Hippocampal formation (tissue), 2 donors: ENCODE results near the gene ATP8A1.

Experiments used
- DNase-seq, 2 donors: peaks; one replicate each; lab custom pipeline; 2025; lab: John Stamatoyannopoulos, UW

ATP8A1 gene

DNA sequence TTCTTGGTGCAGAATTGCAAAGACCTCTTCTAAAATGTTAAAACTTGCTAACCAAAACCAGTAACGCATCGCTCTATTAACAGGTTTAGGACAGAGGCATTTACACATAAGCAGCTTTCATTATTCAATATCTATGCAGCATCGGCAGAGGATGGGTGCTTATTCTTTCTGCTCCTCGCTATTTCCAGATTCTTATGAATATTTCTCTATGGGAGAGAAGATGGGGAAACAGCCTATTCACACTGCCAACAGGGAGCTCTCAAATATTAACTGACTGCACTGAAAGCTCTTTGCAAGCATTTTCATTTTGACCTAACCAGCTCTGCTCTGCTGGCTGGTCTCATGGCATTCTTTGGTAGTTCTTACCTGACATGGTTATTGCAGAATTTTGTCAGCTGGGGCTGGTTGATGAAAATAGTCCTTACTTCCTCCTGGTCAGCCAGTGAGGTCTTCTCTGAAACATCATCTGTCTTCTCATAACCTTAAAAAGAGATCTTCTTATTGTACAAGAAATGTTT, 30.2 kb downstream of the ATP8A1 start:
- no peak for DNase-seq

DNA sequence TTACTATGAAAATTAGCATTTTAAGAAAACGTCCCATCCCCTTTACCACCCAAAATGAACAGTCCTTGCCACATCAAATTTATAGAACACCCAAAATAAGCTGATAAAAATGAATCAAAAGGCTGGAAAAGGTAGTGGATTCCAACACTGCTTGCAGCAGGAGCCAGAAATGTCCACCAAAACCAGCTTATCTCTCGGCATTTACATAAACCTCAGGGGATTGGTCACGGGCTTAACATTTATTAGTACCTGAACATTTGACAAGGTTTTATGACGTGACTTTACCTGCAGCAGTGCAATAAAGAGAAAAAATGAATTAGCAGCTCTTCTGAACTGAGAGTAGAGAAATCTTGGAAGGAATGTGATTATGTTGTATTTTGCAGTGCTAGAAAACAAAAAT, 31.6 kb downstream of the ATP8A1 start:
- DNase-seq: no peak

DNA sequence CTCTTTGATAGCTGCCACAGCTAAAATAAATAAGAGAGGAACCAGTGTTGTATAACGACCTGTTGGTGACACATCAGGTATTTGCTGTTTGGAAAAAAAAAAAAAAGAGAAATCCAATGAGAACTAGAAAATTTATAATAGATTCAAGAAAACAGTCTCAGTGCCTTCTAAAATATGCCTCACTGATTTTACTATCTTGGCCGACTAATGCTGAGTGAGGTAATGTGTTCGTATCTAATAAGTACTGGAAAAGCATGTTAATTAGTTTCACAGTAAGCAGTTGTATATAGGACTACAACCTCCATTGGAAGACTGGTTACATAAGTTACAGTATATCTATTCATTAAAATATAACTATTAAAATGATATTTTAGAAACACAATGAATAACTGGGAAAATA, 32.4 kb downstream of the ATP8A1 start:
- no peak for DNase-seq

DNA sequence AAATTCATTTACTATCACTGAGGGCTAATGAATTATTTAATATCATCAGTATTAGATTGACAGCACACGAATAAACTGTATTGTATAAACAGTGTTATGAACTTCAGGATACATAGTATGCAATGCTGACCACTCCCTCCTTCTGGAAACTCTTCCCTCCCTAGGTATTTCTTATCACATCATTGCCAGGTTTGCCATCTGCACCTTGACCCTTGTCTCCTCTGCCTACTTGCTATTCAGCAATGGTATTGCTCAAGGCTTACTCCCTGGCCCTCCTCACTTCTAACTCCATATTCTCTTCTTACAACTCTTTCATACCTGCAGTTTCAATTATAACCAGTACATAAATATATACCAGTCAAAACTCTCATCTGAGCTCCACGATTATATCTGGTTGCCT, 38.9 kb downstream of the ATP8A1 start:
- no peak for DNase-seq

DNA sequence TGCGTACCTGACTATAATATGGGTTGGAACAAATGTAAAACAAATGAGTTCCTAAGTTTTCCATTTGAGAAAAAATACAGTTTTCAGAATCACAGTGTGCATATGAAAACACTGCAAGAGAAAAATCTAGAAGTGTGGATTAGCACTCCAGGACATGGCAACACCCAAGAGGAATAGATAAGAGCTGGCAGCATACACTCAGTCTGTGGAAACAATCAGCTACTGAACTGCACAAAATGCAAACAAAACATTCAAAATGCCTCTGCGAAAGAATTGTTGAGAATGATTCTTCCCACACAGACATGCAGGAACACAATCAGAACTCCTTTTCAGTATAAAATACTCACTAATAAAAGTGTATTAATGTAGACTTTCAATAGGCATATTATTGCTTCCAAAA, 39.9 kb downstream of the ATP8A1 start:
- DNase-seq: peak in 1 of 2 donors; percentile 68

DNA sequence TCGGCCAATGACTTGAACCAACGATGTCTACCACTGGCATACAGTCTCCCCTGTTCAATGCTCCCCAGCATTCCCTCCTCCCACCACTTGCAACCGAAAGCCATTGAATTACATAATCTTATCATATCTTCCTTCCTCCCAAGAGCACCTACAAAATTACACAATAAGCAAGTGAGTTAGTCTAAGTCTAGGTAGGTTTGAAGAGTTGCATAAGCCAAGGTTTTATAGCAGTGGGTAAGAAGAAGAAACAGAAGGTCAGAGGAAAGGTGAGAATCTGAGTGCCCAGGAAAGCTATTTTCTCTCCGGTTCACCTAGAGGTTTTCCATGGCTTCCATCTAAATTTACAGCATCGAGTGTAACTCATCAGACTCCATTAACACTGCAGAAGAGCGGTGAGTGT, 40.3 kb downstream of the ATP8A1 start:
- no peak for DNase-seq

DNA sequence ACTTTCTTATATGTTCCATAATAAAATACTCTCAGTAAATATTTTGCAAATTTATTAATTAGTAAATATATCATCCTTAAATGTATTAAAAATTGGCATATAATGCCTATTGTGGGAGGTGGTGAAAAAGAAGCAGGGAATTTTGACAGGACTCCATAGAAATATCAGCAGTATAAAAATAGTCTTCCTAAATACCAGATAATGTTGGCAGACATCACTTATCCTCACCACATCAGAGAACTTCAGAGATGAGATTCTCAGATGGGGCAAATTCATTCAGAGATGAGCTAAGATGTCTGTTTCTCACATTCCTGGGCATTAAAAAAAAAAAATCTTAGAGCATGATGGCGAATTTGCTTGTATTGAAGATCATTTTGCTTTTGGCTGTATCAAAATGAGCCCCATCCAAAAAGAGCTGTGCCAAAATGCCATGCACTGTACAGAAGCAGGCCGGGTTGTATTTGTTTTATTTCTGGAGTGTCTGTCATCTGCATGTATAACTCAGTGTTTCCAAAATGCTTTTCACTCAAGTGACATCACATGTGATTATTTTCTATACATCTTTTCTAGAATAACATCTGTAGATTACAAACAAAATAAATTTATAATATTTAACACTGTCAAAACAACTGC, 41.7 kb downstream of the ATP8A1 start:
- DNase-seq: no peak

DNA sequence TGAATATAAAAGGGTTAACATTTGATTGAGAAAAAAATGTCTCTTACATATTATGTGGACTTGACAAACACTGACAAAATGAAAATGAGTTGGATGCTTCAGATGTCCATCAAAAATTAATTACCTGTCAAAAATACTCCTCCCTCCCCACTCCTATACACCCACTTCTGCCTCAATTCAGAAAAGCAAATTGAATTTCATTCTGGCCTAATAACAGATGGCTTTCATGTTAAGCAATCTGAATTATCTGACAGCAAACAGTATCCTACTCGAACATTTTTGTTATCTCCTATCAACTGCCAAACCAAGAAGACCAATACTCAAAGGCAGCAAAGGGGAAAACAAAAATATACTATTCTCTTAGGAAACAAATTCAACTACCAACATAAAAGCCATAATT, 44.0 kb downstream of the ATP8A1 start:
- DNase-seq: no peak

DNA sequence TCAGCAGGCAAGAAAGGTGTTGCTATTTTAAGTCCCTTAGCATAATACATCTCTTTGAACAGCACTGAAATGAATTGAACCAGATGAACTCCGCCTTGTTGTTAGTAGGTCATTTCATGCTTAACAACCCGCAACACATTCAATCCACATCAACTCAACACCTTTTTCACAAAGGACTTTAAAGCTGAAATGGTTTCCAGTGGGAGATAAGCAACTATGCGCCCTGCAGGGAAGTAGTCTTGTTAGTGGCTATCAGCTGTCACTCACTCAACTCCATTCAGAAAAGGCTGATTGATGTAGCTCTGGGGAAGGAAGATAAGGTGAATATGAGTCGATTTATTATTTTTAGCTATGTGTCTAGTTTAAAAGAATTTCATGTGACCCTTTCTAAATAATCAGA, 46.0 kb downstream of the ATP8A1 start:
- no peak for DNase-seq

DNA sequence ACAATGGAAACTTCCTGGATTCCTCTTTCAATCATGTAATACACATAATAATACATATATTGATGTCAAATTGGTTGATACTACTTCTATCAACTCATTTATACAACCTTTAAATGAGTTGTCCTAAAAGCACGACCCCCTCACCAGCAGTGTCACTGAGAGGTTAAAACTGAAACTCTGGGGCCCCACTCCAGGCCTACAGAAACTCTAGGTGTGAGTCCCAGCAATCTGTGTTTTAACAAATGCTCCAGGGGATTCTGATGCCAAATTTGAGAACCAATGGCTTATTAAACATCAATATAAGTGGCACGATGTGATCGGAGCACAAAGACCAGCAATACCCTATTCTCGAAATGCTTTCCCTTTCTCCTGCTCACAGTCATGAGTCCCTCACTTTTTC, 47.9 kb downstream of the ATP8A1 start:
- no peak for DNase-seq

DNA sequence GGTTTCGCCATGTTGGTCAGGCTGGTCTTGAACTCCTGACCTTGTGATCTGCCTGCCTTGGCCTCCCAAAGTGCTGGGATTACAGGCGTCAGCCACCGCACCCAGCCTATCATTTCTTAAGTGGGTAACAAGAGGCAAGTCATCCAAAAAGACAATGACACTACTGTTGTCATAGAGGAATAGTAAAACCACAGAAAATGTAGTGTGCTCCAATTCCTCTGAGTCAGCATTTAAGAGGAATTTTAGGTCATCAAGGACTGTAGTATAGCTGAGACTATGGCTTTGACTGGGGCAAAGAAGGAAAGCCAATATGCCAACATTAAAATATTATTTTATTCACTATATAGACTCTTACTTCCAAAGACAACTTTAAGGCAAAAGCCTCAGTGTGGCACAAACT, 48.4 kb downstream of the ATP8A1 start:
- no peak for DNase-seq

DNA sequence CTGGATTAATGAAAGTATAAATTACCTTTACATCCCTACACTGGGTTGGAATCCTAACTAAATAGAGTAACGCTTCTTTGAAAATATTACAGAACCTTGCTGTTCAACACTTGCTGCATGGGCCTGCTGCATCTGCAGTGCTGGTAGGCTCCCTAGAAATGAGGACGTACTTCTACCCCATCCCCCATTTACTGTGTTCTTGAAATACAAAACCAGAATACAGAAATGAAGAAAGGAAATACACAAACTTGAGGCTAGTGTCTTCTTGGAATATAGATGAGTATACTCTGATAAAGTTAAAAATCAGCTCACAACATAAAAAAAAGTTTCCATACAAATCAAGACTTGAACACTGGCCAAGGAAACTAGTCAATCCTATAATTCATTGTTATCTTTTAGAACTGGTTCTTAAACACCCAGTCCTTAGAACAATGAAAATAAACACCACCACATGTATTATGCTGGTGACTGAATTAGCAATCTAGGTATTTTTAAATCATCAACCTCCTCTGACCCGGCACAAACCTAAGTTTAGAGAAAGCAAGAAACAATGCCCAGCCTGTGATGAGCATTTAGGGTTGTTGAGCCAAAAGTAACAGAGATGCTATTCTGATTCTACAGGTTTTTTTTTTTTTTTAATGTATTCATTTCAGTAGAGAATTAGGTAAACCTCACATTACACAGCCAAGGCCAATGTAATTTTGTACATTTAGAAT, 49.7 kb downstream of the ATP8A1 start:
- DNase-seq: no peak

DNA sequence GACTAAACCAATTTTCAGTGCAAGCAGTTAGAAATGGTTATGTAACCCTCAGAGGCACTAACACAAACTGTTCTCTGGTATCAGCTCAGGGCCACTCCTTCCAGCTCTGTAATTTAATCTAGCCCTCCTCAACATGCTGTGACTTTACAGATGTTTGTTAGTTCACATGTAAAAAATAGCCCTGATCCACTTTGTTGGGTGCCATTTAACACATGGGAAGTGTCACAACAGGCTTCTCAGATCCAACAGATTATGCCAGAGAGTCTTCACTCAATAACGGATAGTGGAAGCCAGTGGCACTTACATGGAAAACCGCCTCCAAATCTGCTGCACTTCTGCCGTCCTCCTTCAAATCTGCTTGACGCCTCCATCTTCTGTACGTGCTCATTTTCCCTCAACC, 51.6 kb downstream of the ATP8A1 start:
- DNase-seq: no peak

DNA sequence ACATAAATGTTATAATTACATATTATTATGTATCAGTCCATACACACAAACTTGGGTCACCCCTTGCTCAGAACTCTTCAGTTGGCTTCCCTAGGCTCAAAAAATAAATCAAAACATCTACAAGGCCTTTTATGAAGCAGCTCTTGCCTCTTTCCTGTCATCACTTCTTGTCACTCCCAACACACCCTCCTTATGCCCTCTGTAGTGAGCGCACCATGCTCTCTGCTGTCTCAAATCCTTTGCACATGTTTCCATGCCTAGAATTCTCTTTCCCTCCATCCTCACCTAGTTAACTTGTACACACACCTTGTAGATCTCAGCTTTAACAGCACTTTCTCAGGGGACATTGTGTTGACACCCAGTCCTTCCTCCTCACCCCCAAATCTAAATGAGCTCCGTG, 53.0 kb downstream of the ATP8A1 start:
- no peak for DNase-seq

DNA sequence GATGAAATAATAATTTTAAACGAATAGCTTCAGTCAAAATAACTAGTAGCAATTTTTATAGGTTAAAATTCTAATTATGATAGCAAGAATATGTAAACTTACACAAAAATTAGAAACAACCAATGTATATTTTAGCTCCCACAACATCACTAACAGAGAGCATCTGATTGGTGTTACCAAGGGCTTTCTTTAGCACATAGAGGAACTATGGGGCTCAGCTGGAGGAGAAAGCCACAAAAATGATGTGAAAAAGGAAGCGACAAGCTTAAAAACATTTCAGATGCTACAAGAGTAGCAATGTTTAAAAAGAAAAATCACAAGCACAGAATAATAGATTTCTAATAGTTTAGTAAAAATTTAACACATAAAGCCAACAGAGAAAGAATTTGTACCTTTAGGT, 56.3 kb downstream of the ATP8A1 start:
- no peak for DNase-seq

DNA sequence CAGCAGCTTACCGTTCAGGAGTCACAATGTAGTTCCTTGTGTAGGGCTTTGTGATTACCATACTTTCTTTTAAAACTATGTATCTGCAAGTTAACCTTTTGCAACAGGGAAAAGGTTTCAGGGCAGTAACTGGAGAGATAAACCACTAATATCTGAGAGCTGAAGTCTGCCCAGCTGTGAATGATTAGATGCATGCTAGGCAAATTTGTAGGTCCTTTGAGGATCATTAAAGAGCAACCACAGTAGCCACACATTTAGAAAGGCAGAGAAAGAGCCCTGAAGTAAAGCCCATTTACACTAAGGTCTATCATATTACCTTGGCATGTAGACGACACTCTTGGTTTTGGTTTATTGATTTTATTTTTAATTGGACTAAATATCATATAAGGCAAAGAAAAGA, 60.0 kb downstream of the ATP8A1 start:
- no peak for DNase-seq

DNA sequence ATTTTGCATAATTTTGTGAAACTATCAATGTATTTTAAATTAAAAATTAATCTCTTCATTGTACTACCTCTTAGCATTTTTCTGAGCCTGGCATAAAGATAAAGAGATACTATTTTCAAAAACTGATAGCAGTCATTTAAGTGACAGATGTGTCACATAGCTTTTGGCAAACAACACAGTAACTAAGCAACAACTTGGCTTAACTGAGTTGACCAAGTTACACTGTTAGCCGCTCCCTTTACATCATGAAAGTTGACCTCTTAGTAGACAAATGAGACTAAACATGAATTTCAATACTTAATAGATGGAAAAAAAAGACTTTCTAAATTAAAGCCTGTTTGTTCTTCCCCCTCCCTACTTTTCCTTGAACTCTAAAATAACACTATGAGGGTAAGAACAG, 62.0 kb downstream of the ATP8A1 start:
- DNase-seq: no peak

DNA sequence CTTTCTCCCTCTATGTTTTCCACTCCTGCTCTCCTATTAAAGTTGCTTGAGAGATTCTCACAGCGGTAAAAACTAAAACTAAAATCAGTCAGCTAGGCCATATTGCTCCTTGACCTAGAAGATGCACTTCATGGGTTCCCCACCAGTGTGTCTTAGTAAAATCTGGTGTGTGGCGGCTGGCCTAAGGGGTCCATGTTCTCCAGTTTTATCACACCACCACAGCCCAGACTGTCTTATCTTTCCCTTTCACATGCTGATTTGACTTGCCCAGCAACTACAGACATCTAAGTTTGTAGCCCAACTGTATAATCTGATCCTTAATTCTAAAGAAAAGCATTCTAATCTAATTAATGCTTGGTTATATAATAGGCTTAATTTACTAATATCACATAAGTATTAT, 68.0 kb downstream of the ATP8A1 start:
- no peak for DNase-seq

DNA sequence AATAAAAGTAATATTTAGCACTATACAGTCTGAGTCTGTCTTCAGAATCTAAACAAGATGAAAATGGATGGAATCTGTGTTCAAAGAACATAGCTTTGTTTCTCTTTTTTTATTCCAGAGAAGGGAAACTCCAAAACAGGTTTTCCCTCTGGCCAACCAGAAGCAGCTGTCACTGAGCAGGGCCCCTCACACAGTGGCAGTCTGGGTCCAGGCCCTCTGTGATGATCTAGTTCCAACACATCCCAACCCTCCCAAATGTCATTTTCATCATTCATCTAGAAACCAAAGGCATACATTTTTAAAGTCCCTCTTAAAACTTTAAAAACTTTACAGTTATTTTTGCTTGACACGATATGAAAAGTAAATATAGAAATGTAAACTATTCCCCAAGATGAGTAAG, 70.1 kb downstream of the ATP8A1 start:
- DNase-seq: no peak

DNA sequence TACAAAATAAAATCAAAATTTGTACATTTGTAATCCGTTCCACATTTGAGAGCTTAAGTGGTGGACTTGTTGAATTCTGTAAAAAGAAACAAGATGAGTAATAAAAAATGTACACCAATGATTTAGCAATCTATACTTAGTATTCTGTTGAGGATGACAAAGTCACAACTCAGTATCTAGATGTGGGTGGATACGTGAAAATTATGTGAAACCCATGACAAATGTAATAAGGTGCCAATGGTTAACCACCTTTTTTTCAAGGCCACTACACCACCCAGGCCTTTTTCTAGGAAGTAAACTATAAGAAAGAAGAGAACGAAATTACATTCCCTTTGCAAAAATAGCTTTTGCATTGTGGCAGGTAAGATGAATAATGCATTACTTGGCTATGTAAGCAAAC, 77.0 kb downstream of the ATP8A1 start:
- DNase-seq: no peak

DNA sequence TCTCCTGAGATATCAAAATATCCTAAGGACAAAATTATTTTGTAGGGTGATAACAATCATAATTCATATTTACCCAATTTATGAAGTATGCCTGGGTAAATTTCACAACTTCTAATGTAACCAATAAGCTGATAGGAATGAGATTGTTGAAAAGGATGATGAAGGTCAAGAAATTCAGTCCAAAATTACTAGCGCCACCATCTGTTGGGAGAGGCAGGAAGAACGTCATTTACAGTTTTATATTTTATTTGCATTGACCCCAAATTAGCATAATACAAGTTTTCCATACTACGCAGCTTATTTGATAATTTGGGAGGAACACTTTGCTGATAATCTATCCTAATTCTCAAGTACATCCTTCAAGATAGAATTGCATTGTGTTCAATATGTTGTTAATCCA, 78.7 kb downstream of the ATP8A1 start:
- DNase-seq: no peak

DNA sequence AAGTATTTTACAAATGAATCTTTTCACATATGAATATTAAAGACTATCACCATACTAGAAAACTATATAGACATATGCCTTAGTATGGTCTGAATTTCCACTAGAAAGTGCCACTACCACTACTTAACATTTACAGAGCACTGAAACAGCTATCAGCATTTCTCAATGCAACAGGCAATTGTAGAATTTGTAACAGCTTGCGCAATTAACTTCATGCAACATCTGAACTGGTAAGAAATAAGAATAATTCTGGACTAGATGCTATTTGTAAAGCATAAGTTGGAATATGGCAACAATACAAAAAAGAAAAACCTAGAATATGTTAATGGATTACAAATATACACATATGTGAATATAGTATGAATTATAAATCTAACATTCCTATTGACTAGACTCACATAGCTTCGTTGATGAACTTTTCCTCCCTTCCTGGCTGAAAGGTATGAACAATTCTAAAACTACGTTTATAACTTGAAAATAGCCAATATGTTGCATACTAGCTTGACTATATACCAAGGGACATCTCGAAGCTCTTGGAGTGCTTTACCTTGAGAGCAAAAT, 82.0 kb downstream of the ATP8A1 start:
- no peak for DNase-seq

DNA sequence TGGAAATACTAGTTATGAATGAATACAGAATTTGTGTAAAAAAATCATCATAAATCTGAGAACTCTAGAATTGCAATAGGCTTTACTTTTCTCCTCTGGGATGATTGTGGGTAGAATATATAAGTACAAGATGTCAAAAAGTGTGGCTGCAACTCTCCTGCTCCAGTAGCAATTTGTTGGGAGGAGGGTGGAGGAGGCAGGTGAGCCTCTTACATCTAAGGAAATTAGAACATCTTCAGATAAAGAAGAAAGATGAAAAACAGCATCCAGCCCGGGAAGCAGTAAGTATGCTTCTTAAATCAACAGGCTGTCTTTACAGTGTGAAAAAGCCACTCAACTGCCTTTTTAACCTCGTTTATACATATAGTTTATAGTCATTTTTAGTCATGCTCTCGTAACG, 83.7 kb downstream of the ATP8A1 start:
- DNase-seq: no peak

DNA sequence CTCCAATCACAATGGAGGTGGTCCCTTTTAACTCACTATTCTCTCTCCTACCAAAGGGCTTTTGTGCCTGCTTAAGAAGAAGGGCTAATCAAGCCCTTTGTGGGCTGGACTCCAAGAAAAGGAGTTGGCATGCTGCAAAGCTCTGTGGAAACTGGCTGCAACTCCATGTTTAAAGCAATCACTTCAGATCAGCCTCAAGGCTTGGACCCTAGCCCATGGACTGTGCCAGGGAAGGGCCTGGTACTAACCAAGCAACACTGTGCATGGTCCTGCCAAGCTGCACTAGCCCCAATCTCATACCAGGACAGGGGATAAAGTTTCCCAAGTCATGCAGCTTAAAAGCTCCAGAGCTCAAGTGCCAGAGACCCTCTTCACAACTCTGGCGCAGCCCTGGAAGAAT, 86.7 kb downstream of the ATP8A1 start:
- DNase-seq: peak; percentile 65 to 81
